ENCODE data around the gene EXOC6B.

- TF ChIP-seq CTCF (IDR thresholded peaks at IDR 0.05) = no peak
- no peak for TF ChIP-seq ZFX (IDR thresholded peaks at IDR 0.05; ENCODE audit: borderline replicate concordance)
Measured at GRCh38 chr2:72848436-72849137, 22.8 kb upstream of the EXOC6B start.
